SK-N-SH treated with all-trans-retinoic acid at 6 μM for 48 hours (cell line): ENCODE data around the gene SDC1.
"Not testable (repeated sequence)": the region's sequence is repeated elsewhere in the genome, so short reads cannot be mapped to it uniquely, and the experiment has no call there.

ENCODE experiments used
- ATAC-seq: fragments of 200-7000 bp; cut with Tn5 transposase; 3 replicates; pipeline ENCODE4 v1.9.1; 2020; ENCODE audit warnings: mild to moderate bottlenecking, moderate library complexity
- ARNTL ChIP-seq: fragments of 450-650 bp; formaldehyde crosslinking; IDR thresholded peaks from 2 replicates; pipeline ENCODE4 v1.5.0; 2020; ENCODE audit warnings: low read depth, mild to moderate bottlenecking, moderate library complexity, borderline replicate concordance
- BACH2 ChIP-seq: fragments of 250-450 bp; sonication (Bioruptor Pico); IDR thresholded peaks from 2 replicates; pipeline ENCODE4 v1.9.0; 2021; ENCODE audit warnings: mild to moderate bottlenecking, borderline replicate concordance
- CREB5 ChIP-seq: fragments of 250-450 bp; sonication (Bioruptor Pico); IDR thresholded peaks from 2 replicates; pipeline ENCODE4 v1.5.1; 2020; ENCODE audit warnings: low read depth, mild to moderate bottlenecking, moderate library complexity
- CSDC2 ChIP-seq: fragments of 250-450 bp; sonication (Bioruptor Pico); IDR thresholded peaks from 2 replicates; pipeline ENCODE4 v1.5.0; 2020; ENCODE audit warnings: mild to moderate bottlenecking, moderate library complexity
- CSRNP3 ChIP-seq: fragments of 250-450 bp; sonication (Bioruptor Pico); IDR thresholded peaks from 2 replicates; pipeline ENCODE4 v1.5.1; 2021; ENCODE audit warnings: mild to moderate bottlenecking, moderate library complexity
- ESRRG ChIP-seq: fragments of 250-450 bp; sonication (Bioruptor Pico); IDR thresholded peaks from 2 replicates; pipeline ENCODE4 v1.6.1; 2021; ENCODE audit warnings: mild to moderate bottlenecking
- GLIS3 ChIP-seq: fragments of 250-450 bp; sonication (Bioruptor Pico); IDR thresholded peaks from 2 replicates; pipeline ENCODE4 v1.5.0; 2020; ENCODE audit warnings: mild to moderate bottlenecking, moderate library complexity
- ISL1 ChIP-seq: fragments of 250-450 bp; sonication (Bioruptor Pico); IDR thresholded peaks from 2 replicates; pipeline ENCODE4 v2.1.2; 2022; ENCODE audit warnings: mild to moderate bottlenecking, moderate library complexity
- OSR1 ChIP-seq: fragments of 250-450 bp; sonication (Bioruptor Pico); IDR thresholded peaks from 2 replicates; pipeline ENCODE4 v1.8.0; 2022; ENCODE audit warnings: moderate library complexity, mild to moderate bottlenecking, inconsistent platforms
- POU6F1 ChIP-seq: fragments of 250-450 bp; sonication (Bioruptor Pico); IDR thresholded peaks from 2 replicates; pipeline ENCODE4 v1.8.0; 2021; ENCODE audit warnings: low read depth, mild to moderate bottlenecking, moderate library complexity, borderline replicate concordance
- PPARA ChIP-seq: fragments of 250-450 bp; sonication (Bioruptor Pico); IDR thresholded peaks from 2 replicates; pipeline ENCODE4 v1.5.0; 2020; ENCODE audit warnings: mild to moderate bottlenecking, borderline replicate concordance
- TCF4 ChIP-seq: fragments of 250-450 bp; sonication (Bioruptor Pico); IDR thresholded peaks from 2 replicates; pipeline ENCODE4 v1.8.0; 2021; ENCODE audit warnings: mild to moderate bottlenecking, moderate library complexity, borderline replicate concordance
- TSHZ2 ChIP-seq: fragments of 250-450 bp; sonication (Bioruptor Pico); IDR thresholded peaks from 2 replicates; pipeline ENCODE4 v1.5.0; 2020; ENCODE audit warnings: mild to moderate bottlenecking, moderate library complexity
- ZC3H10 ChIP-seq: fragments of 250-450 bp; sonication (Bioruptor Pico); IDR thresholded peaks from 2 replicates; pipeline ENCODE4 v1.5.1; 2021; ENCODE audit warnings: mild to moderate bottlenecking, moderate library complexity
- ZFP3 ChIP-seq: fragments of 250-450 bp; sonication (Bioruptor Pico); IDR thresholded peaks from 2 replicates; pipeline ENCODE4 v1.5.0; 2020; ENCODE audit warnings: mild to moderate bottlenecking, moderate library complexity
- ZFP30 ChIP-seq: fragments of 450-650 bp; formaldehyde crosslinking; IDR thresholded peaks from 2 replicates; pipeline ENCODE4 v1.5.0; 2022; ENCODE audit warnings: mild to moderate bottlenecking, moderate library complexity
- ZNF565 ChIP-seq: fragments of 450-650 bp; formaldehyde crosslinking; conservative IDR thresholded peaks from 2 replicates; pipeline ENCODE4 v1.5.0; 2020; ENCODE audit warnings: low read depth, mild to moderate bottlenecking, moderate library complexity
- ZNF70 ChIP-seq: fragments of 450-650 bp; formaldehyde crosslinking; IDR thresholded peaks from 2 replicates; pipeline ENCODE4 v1.5.0; 2020; ENCODE audit warnings: mild to moderate bottlenecking, moderate library complexity
- ZNF8 ChIP-seq: fragments of 450-650 bp; formaldehyde crosslinking; IDR thresholded peaks from 2 replicates; pipeline ENCODE4 v1.5.0; 2020; ENCODE audit warnings: mild to moderate bottlenecking, moderate library complexity

The SDC1 gene

GRCh38 chr2:20195431-20196033, 29.4 kb downstream of the SDC1 start:
- no peak for TF ChIP-seq TSHZ2 (CRISPR knock-in tag)
- TF ChIP-seq ISL1 (CRISPR knock-in tag), result no peak
- no peak for TF ChIP-seq ZNF70 (CRISPR knock-in tag)
- TF ChIP-seq BACH2 (CRISPR knock-in tag), result no peak
- no peak for TF ChIP-seq GLIS3 (CRISPR knock-in tag)
- TF ChIP-seq ZFP30 (CRISPR knock-in tag), result no peak
- TF ChIP-seq TCF4 (CRISPR knock-in tag), result no peak
- no peak for TF ChIP-seq ZC3H10 (CRISPR knock-in tag)
- TF ChIP-seq ZNF565 (CRISPR knock-in tag), result no peak
- TF ChIP-seq CREB5 (CRISPR knock-in tag), result no peak
- TF ChIP-seq CSDC2 (CRISPR knock-in tag), result no peak
- TF ChIP-seq ESRRG (CRISPR knock-in tag), result no peak
- no peak for TF ChIP-seq ZFP3
- no peak for TF ChIP-seq OSR1 (CRISPR knock-in tag)
- TF ChIP-seq, all 23 proteins: peak for 0
- ATAC-seq, result no peak

- not testable (repeated sequence) for ATAC-seq
Observed at GRCh38 chr2:20195016-20195411, 29.9 kb downstream of the SDC1 start.

GRCh38 chr2:20194097-20195015, 30.6 kb downstream of the SDC1 start:
- TF ChIP-seq ZFP30 (CRISPR knock-in tag) (no peak), ARNTL (CRISPR knock-in tag) (no peak), CSRNP3 (no peak), CREB5 (CRISPR knock-in tag) (no peak), ZFP3 (no peak), BACH2 (CRISPR knock-in tag) (no peak), OSR1 (CRISPR knock-in tag) (no peak), CSDC2 (CRISPR knock-in tag) (no peak), ZNF8 (CRISPR knock-in tag) (no peak), ESRRG (CRISPR knock-in tag) (no peak), PPARA (CRISPR knock-in tag) (no peak), POU6F1 (CRISPR knock-in tag) (no peak), GLIS3 (CRISPR knock-in tag) (no peak), ZNF565 (CRISPR knock-in tag) (no peak)

More at GRCh38 chr2:20194097-20195015, 30.6 kb downstream of the SDC1 start:
- no peak for ATAC-seq
